HFF-Myc (cell line): ENCODE results near the gene RBP2.

ENCODE experiments used
- DNase-seq: peaks from one replicate; pipeline ENCODE4 v3.0.0-alpha.2; 2011; ENCODE audit warnings: low read depth; ENCODE audit errors: extremely low read depth
- H3K4me3 ChIP-seq: replicated peaks from 2 replicates; pipeline ENCODE4 v1.5.1; 2011; ENCODE audit warnings: low read depth, mild to moderate bottlenecking, control low read depth, low read length
- CTCF ChIP-seq: IDR thresholded peaks from 2 replicates; pipeline ENCODE4 v1.5.1; 2012; ENCODE audit warnings: mild to moderate bottlenecking, low read depth, low read length, control low read depth; ENCODE audit errors: missing control alignments

Gene RBP2

GRCh38 chr3:139476348-139476747, at the start of gene RBP2:
TSS of gene RBP2 (minus strand) at chr3:139476516. CDS start at chr3:139476459, 57 bp downstream.
- no peak within 1 kb of the TSS for H3K4me3 ChIP-seq
- DNase-seq = no peak
- no peak for TF ChIP-seq CTCF

- no peak for DNase-seq
- H3K4me3 ChIP-seq = no peak overlapping the region
- no peak for TF ChIP-seq CTCF
Observed at GRCh38 chr3:139524841-139525636, 48.7 kb upstream of the RBP2 start.

- no peak for DNase-seq
- no peak for TF ChIP-seq CTCF
Observed at GRCh38 chr3:139523718-139524117, 47.4 kb upstream of the RBP2 start.

GRCh38 chr3:139523166-139523565, 46.9 kb upstream of the RBP2 start:
- H3K4me3 ChIP-seq = no peak overlapping the region
- TF ChIP-seq CTCF = no peak
- no peak for DNase-seq

More at GRCh38 chr3:139523718-139524117, 47.4 kb upstream of the RBP2 start:
- H3K4me3 ChIP-seq = no peak overlapping the region

- TF ChIP-seq CTCF = no peak
- H3K4me3 ChIP-seq = no peak overlapping the region
- no peak for DNase-seq
Observed at GRCh38 chr3:139522421-139522820, 46.1 kb upstream of the RBP2 start.

GRCh38 chr3:139521816-139522215, 45.5 kb upstream of the RBP2 start:
- H3K4me3 ChIP-seq = no peak overlapping the region
- DNase-seq = no peak
- no peak for TF ChIP-seq CTCF
